GM18861 (cell line): ENCODE results near the gene MAST4.
"Not testable (repeated sequence)": the region's sequence is repeated elsewhere in the genome, so short reads cannot be mapped to it uniquely, and the experiment has no call there.

Experiments
- ATAC-seq: cut with Tn5 transposase; IDR thresholded peaks from one replicate; pipeline ENCODE4 v1.9.1; 2021; ENCODE audit not compliant: unreplicated experiment

Gene MAST4

DNA sequence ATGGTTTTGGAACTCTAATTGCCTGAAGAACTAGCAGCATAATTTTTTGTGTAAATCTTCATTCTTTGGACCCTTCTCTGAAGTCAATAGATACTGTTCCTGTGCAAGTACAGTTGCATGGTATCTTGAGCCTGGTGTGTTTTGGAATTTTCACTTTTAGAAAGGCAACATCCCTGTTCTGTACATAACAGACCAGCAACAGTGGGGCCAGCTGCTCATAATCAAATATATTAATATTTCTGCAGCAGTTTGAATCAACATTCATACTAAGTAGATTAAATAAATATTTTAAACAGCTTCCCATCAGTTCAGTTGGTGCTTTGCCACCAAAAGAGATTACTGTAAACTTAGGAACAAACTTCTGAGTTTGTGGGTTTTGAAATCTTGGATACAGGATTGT is 502.5 kb downstream of the MAST4 start:
- no peak for ATAC-seq

DNA sequence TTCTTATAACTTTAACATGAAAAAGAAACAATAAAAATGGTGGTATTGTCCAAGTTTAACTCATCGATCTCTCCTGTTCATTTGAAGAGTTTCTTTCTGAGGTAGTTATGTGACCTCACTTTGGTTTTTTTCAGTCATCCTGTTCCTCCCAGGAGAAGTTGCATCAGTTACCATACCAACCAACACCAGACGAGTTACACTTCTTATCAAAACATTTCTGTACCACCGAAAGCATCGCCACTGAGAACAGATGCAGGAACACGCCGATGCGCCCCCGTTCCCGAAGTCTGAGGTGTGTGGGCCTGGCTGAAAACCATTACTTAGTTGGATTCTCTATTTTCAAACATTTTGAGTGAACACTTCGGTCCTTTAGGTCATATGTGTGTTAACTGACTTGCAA is 504.1 kb downstream of the MAST4 start:
- ATAC-seq: no peak

- ATAC-seq: no peak
These were observed 506.5 kb downstream of the MAST4 start for GRCh38 chr5:67102708-67103107.

GRCh38 chr5:67104859-67105258 is 508.7 kb downstream of the MAST4 start:
- no peak for ATAC-seq

- no peak for ATAC-seq
These were observed 509.1 kb downstream of the MAST4 start for GRCh38 chr5:67105270-67105669.

GRCh38 chr5:67106626-67107342 is 510.6 kb downstream of the MAST4 start:
- ATAC-seq: no peak

- no peak for ATAC-seq
These were observed 515.6 kb downstream of the MAST4 start for GRCh38 chr5:67111779-67112178.

DNA sequence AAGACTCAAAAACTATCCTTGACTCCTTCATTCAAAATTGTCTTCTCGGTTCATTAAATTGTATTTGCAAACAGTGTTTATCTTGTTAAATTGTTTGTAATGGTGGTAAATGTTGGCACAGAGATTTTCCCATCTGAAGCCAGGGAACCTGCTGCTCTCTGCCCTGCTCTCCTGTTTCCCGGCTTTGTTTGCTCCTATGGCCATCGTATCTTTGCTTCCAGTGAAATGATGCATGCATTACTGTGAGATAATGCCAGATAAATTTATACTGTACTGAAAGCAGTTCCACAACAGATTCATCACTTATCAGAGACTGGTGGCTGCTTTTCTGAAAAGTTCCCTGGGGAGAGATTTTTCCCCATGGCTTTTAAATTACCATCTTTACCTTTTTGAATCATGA is 519.1 kb downstream of the MAST4 start:
- no peak for ATAC-seq

DNA sequence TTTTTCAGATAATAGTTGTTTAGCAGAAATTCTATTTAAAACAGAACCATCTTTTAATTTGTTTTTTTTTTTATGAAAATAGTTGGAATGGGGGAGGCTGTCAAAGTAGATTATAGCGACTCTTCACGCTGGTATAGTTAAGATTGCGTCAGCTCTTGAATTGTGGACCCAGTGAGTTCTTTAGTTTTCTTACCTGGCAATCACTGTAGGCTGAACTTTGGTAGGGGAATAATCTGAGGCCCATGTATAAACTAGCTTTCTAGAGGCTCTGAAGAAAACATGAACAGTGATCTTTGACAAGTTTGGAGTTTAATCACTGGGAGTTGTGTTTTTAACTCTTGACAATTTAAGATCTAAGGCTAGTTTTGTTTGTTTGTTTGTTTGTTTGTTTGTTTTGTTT is 519.6 kb downstream of the MAST4 start:
- no peak for ATAC-seq

GRCh38 chr5:67118050-67118620 is 521.9 kb downstream of the MAST4 start:
- ATAC-seq: no peak

DNA sequence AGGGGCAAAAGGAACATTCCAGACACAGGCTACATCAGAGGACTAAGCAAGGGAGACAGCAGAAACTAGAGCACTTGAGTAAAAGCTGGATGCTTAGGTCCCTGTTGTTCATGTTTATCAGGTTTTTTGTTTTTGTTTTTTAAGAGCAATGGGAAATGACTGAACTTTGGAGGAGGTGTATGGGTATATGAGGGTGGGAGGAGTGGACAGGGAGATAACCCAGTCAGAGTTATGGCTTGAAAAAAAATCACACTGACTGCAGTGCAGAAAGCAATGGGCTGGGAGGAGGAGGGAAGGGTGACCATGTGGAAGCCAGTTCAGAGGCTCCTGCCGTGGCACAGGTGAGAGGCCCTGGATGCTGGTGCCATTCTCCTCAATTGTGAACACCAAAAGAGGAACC is 522.8 kb downstream of the MAST4 start:
- no peak for ATAC-seq

DNA sequence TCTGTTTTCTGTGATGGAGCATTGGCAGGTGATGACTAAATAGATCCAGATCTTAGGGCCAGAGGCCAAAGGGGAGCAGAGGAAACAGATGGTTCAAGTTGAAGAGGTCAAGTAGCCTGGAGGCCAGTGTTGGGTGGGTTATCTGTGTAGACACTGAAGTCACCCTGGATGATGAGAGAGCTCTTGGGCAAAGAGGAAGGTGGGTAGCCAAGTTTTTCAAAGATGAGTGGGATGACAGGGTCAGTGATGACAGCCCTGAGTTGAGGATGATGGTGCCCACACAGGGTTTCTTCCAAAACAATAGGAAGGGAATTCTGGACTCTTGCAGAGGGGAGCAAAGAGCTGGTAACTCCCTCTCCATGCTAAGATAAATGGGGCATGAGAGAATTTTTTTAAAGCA is 523.8 kb downstream of the MAST4 start:
- no peak for ATAC-seq

DNA sequence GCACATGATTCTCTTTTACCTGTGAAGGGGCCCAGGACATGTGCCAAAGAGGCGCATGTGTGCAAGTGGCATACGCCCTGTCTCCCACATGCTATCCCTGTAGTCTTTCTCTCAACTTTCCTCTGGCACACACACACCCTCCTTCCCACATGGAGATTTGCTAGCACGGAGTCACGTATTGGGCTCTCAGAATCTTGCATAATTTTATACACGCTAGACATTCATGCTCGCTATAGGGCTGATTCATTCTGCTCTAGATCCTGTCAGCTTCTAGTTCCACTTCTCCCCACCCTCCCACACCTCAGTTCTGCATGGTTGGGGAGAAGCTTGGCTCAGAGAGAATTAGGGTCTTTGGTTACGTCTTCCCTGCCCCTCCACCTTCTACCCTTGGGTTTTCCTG is 527.6 kb downstream of the MAST4 start:
- ATAC-seq: no peak

DNA sequence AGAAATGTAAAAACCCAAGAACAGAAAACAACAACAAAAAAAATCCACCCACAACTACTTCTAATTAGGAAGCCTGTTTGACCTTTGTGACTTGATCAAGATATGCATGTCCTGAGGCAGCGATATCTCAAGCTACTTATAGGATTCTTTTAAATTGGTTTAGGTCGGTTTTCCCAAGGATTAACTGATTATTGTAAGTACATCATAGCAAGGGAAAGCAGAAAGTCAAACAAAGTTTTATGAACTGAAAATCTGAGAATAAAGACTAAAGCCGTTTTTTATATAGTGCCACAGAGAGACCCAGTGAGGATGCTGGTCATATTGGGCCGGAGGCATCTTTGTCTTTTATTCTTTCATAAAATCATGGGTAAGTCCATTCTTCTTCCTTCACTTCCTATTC is 528.4 kb downstream of the MAST4 start:
- no peak for ATAC-seq

DNA sequence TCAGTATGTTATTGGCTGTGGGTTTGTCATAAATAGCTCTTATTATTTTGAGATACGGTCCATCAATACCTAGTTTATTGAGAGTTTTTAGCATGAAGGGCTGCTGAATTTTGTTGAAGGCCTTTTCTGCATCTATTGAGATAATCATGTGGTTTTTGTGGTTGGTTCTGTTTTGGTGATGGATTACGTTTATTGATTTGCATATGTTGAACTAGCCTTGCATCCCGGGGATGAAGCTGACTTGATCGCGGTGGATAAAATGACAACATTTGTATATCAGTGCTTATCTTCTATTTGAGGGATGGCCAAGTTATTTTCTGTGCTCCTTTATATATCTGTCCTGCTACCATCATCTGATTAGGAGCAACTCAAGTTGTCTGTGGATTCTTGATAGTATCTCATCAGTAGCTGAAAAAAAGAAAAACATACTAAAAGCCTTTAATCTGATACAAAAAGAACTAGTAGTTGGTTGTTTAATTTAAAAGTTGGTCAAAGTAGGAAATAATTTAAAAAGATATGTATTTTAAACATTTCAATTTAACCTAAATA is 531.2 kb downstream of the MAST4 start:
- ATAC-seq: not testable (repeated sequence)

- ATAC-seq: no peak
These were observed 533.6 kb downstream of the MAST4 start for GRCh38 chr5:67129768-67130167.

GRCh38 chr5:67133217-67133616 is 537.0 kb downstream of the MAST4 start:
- no peak for ATAC-seq

- ATAC-seq: no peak
These were observed 537.6 kb downstream of the MAST4 start for GRCh38 chr5:67133776-67134175.

- ATAC-seq: no peak
These were observed 539.3 kb downstream of the MAST4 start for GRCh38 chr5:67135381-67135984.

- no peak for ATAC-seq
These were observed 542.8 kb downstream of the MAST4 start for GRCh38 chr5:67139030-67139429.

DNA sequence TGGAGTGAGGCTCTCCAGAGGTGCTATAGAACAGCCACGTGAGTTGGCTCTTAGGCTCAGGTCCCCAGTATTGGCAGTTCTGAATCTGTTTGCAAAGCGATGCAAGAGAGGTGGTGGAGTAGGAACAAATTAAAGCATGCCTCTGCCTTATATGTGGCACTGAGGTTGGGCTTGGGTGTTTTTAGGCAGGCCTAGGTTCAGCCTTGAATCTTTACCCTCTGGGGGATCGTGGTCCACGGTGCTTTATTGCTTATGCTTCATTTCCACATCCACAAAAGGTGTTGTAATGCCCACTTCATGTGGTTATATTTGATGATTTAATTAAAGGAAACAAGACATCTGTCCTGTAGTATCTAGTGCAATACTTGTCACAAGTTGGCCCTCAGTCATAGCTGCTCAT is 544.2 kb downstream of the MAST4 start:
- ATAC-seq: no peak

DNA sequence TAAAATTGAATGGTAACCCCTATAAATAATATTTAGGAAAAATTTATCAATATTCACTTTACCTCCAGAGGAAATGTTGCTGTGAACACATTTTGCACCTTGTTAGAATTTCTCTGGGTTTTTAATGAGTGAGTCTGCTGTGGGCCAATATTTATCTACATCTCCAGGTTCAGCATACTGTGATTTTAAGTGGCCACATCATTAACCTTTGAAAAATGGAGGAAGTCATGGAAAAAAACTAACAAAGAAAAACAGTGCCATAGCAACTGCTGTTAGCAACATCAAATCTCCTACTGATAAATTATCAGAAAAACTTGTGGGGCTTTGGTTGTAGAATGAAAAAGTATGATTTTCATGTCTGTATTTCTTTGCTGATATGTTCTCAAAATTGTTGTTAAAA is 545.5 kb downstream of the MAST4 start:
- ATAC-seq: no peak
